ENCODE data around the gene IFFO2. TPM values are rescaled to one million over a fixed set of nuclear protein-coding genes. Genes with fewer than 3 reads are reported as not detected.

The IFFO2 gene
- total RNA-seq, 1 donor from 2014 or later = 7.6 TPM

GRCh38 chr1:18919197-18919905 lies 37.1 kb downstream of the IFFO2 start:
- DNase-seq (ENCODE audit: low read depth in 2 of 2) = no peak

- DNase-seq (ENCODE audit: low read depth in 2 of 2) = no peak
These were observed 38.1 kb downstream of the IFFO2 start for GRCh38 chr1:18918417-18918816.

DNA sequence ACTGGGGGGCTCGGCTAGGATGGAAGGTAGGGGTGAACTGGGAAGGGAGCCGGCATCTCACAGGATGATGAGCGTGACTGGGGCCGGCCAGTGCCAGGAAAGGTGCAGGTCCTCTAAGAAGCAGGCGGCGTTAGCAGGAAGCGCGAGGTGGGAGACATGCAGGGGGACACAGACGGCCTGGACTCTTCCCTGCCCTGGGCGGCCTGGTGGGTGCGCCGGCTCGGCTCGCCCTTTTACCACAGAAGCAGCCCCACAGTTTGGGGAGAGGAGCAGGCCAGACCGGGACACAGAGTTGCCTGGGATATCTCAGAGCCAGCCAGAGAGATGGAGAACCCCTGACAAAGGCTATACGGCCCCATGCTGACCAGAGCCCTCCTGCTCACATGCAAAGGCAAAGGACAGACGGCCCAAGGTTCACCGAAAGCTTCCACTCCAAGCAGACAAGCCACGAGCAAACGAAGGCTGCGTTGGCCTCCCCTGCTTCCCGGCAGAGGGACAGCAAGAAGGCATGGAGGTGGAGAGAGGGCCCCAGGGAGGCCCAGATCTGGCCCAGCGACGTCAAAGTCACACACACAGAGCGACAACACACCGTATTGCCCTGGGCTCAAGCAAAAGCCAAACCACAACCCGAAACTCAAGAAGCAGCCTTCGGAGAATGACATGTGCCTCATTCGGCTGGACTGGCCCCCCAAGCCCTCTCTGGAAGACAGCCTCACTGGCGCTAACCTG lies 39.2 kb downstream of the IFFO2 start:
- DNase-seq (ENCODE audit: low read depth in 2 of 2) = no peak

- DNase-seq (ENCODE audit: low read depth in 2 of 2) = no peak
These were observed 41.1 kb downstream of the IFFO2 start for GRCh38 chr1:18915341-18915740.

GRCh38 chr1:18913065-18913835 lies 43.2 kb downstream of the IFFO2 start:
- DNase-seq (ENCODE audit: low read depth in 2 of 2) = peak; percentile 40 to 87

DNA sequence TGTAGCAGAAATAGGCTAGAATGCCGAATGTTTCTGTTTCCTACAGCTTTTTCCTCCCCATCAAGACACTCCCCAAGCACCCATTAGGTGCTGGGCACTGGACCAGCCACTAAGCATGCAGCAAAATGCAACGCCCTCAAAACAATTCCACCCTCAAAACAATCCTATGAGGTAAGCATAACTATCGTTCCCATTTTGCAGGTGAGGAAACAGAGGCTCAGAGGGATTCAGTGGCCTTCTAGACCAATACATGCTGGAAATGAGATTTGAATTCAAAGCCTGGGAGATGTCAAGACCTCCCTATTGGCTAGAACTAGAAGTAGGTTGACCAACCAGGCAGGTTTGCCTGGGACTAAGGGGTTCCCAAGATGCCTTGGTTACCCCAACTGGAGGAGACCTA lies 43.9 kb downstream of the IFFO2 start:
- DNase-seq (ENCODE audit: low read depth in 2 of 2) = no peak

- no peak for DNase-seq (ENCODE audit: low read depth in 2 of 2)
These were observed 47.3 kb downstream of the IFFO2 start for GRCh38 chr1:18908911-18909771.

GRCh38 chr1:18907917-18908845 lies 48.3 kb downstream of the IFFO2 start:
- no peak for DNase-seq (ENCODE audit: low read depth in 2 of 2)

- peak; percentile 32 to 64 for DNase-seq (ENCODE audit: low read depth in 2 of 2)
These were observed 49.2 kb downstream of the IFFO2 start for GRCh38 chr1:18907021-18907916.

- DNase-seq (ENCODE audit: low read depth in 2 of 2) = no peak
These were observed 53.2 kb downstream of the IFFO2 start for GRCh38 chr1:18903291-18903756.

DNA sequence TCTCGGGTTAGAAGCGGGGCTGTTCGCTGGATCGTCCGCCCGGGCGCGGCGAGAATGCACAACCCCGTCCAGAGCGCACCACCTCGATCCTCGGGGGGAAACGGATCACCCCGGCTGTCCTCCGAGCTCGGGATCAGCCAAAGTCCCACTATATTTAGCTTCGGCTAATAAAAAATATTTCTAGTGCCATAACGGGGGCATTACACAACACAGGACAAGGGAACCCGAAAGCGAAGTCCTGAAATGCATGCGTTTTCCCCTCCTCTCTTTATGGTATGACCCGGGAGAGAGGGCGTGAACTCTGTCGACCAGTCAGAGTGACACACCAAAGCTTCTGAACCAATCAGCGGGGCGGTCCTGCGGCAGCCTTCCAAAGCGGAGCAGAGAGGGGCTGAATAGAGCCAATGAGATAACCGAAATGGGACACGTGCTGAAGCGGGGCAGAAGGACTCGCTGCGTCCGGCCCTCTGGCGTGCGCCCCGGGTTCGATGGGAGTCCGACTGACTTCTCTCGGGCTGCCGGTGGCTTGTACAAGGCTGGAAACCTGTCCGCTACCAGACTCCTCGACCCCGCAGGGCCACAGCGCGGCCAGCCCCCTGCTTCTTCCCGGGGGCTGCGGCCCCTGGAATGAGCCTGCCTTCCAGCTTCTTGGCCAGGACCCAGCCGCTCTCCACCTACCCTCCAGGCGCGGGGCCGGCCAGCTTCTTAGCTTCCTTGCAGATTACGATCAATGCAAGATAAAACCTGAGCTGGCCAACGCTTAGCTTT lies 53.8 kb downstream of the IFFO2 start, which contains the start of gene ALDH4A1:
TSS of gene ALDH4A1 (minus strand) at position 33 of the 768 bp plus-strand sequence. CDS start at position 1, 32 bp downstream.
- DNase-seq (ENCODE audit: low read depth in 2 of 2) = peak; percentile 94 to 99

- no peak for DNase-seq (ENCODE audit: low read depth in 2 of 2)
These were observed 54.4 kb downstream of the IFFO2 start for GRCh38 chr1:18901952-18902522.

- no peak for DNase-seq (ENCODE audit: low read depth in 2 of 2)
These were observed 55.1 kb downstream of the IFFO2 start for GRCh38 chr1:18901147-18901951.

DNA sequence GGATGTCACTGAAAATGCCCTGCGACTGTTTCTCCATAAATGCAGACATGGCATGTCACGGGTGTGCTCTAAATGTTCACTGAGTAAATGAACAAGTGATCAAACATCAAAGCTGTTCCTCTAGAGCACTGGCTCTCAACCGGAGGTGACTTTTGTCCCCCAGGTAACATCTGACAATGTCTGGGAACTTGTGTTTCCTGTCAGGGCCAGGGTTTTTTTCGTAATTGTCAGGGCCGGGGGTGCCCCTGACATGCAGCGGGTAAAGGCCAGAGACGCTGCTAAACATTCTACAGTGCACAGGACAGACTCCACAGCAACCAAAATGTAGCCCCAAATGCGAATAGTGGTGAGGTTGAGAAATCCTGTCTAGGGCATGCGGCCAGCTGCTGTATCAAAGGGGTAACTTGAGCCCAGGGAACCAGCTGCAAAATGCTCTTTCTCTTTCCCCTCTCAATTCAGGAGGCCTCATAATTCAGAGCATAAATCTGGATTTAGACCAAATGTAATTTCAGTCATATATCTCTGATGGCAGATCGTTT lies 56.1 kb downstream of the IFFO2 start:
- no peak for DNase-seq (ENCODE audit: low read depth in 2 of 2)

DNA sequence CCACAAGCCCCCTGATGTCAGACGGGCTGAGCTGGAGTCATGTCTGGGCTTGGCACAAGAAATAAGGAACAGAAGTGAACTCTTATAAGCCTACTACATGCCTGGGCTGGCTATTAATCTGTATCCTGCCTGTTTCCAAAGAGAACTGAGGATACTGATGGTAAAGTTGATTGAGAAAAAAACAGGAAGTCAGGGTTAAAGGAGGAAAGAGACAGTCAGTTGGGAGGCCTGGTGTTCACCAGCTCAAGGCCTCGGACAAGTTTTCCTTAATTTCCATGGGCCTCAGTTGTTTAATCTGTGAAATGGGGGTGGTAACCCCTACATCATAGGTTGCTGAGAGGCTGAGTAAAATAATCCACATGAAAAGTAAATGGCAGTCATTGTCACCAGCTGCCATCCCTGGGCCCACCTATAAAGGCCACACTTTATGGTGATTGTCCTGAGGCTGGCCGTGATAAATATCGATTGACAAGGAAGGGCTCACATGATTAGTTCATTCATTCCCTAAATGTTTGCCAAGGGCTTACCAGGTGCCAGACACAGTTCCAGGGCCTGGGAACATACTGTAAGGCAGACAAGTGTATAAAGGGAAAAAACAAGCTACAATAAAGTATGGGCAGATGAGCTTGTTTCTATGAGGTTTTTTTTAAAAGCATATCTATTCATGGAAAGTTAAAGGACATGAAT lies 57.0 kb downstream of the IFFO2 start:
- DNase-seq (ENCODE audit: low read depth in 2 of 2) = no peak

GRCh38 chr1:18898567-18898966 lies 57.9 kb downstream of the IFFO2 start:
- DNase-seq (ENCODE audit: low read depth in 2 of 2) = no peak

All from dermis microvascular lymphatic vessel endothelial cell (primary cell).